Natural killer cell (primary cell): Measurements from ENCODE around the gene SLC24A3. TPM values are rescaled to one million over a fixed set of nuclear protein-coding genes. Genes with fewer than 3 reads are reported as not detected.

Source experiments
- ATAC-seq, 3 donors: fragments of 150-1000 bp in 2 of 3; fragments of 200-7000 bp in 1 of 3; cut with Tn5 transposase; 1 replicate in 1 of 3; 2 replicates in 2 of 3; pipeline ENCODE4 v1.10.0; 2021; ENCODE audit warnings: mild to moderate bottlenecking in 2 of 3, moderate library complexity in 2 of 3
- DNase-seq, 2 donors: peaks; one replicate each; pipeline versions ENCODE4 v3.0.0 to v3.0.0-alpha.2; 2013 to 2021; ENCODE audit warnings: mixed read lengths in 1 of 2
- H3K27ac ChIP-seq: one replicate; pipeline ENCODE4 v1.5.1; 2013; ENCODE audit warnings: mild to moderate bottlenecking, low read length
- H3K27me3 ChIP-seq: one replicate; pipeline ENCODE4 v1.6.1; 2013; ENCODE audit warnings: low read length; ENCODE audit not compliant: control insufficient read depth, insufficient read depth
- H3K36me3 ChIP-seq: one replicate; pipeline ENCODE4 v1.6.1; 2013; ENCODE audit warnings: low read length; ENCODE audit not compliant: control insufficient read depth, insufficient read depth
- H3K4me1 ChIP-seq: one replicate; pipeline ENCODE4 v1.6.1; 2013; ENCODE audit warnings: low read length; ENCODE audit not compliant: control insufficient read depth, insufficient read depth
- H3K4me3 ChIP-seq: one replicate; pipeline ENCODE4 v1.5.1; 2013; ENCODE audit warnings: low read length
- H3K9me3 ChIP-seq: one replicate; pipeline ENCODE4 v1.6.1; 2013; ENCODE audit warnings: low read length; ENCODE audit not compliant: control insufficient read depth, insufficient read depth
- H3K27ac Mint-ChIP-seq, 2 donors: one replicate each; pipeline ENCODE4 v1.8.0; 2022; ENCODE audit warnings: mild to moderate bottlenecking in 2 of 2, mixed read lengths in 2 of 2, moderate library complexity in 1 of 2
- H3K27me3 Mint-ChIP-seq, 2 donors: one replicate each; pipeline ENCODE4 v1.8.0; 2022; ENCODE audit warnings: low read depth in 2 of 2, mixed read lengths in 2 of 2
- H3K36me3 Mint-ChIP-seq: one replicate; pipeline ENCODE4 v1.8.0; 2022; ENCODE audit warnings: mixed read lengths
- H3K4me1 Mint-ChIP-seq, 2 donors: one replicate each; pipeline ENCODE4 v1.8.0; 2022; ENCODE audit warnings: mixed read lengths in 2 of 2
- H3K4me3 Mint-ChIP-seq: one replicate; pipeline ENCODE4 v1.8.0; 2022; ENCODE audit warnings: mild to moderate bottlenecking, moderate library complexity, mixed read lengths
- H3K9me3 Mint-ChIP-seq, 2 donors: one replicate each; pipeline ENCODE4 v1.8.0; 2022; ENCODE audit warnings: mixed read lengths in 2 of 2
- WGBS: methylation state at CpG from one replicate; pipeline ENCODE4 v1.1.7; 2013; ENCODE audit warnings: missing lambda C conversion rate; ENCODE audit not compliant: insufficient coverage; 5-methylcytosine and 5-hydroxymethylcytosine counted together
- intact Hi-C: fragments of 100-400 bp; cut with micrococcal nuclease; formaldehyde crosslinking; loops from one replicate; pipeline ENCODE4 v1.14.2; 2022
- total RNA-seq, 4 donors: library from RNA; stranded (reverse); fragments of 120-200 nt in 1 of 4; gene quantifications; one replicate each; pipeline versions ENCODE4 v1.2.3 to v1.2.4, GENCODE V29; 2013 to 2022
- TF ChIP-seq, protein P1 (sequence below): fragments of 200-600 bp; IDR thresholded peaks from one replicate; pipeline ENCODE4 v1.8.0; 2022; ENCODE audit warnings: antibody characterized with exemption

SLC24A3 gene
- total RNA-seq, 3 donors from 2014 or later (not counting 1 experiment from before 2014, with no cell fraction given) = 0.09 to 5.5 (median 0.99) TPM

DNA sequence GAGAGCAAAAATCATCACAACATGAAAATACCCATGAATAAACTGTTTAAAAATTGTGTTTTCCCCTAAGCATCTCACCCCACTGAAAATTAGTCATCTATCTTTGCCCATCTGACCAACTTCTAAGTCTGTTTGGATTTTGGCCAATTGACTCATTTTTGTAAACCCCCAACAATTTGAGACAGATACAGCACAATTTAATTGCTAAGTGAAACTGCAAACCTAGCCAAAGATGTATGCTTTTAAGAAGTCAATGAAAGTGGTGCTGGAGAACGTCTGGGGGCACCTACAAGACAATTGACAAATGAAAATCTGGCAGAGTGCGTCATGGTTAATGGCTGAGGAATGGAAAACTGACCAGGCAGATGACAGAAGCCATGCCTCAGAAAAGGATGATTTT is 30.9 kb upstream of the SLC24A3 start:
- ATAC-seq (no peak), DNase-seq (no peak)
- H3K27me3 Mint-ChIP-seq = peaks cover 5 to 6% of the 10 kb centered on the region in 2 donors
- WGBS = 80% methylated on average over 2 of the region's 2 CpGs
- Histone ChIP-seq H3K4me3 (no peak overlapping the region), H3K4me1 (no peaks in the 10 kb centered on the region), H3K9me3 (no peaks in the 10 kb centered on the region), H3K36me3 (no peaks in the 10 kb centered on the region), H3K27ac (no peak overlapping the region), H3K27me3 (no peaks in the 10 kb centered on the region)
- intact Hi-C loops = loop anchor here (10.0 kb wide), 1 partner anchor 767 kb away; no protein-coding TSS in a partner anchor
- no peaks in the 10 kb centered on the region for H3K9me3 Mint-ChIP-seq
- H3K36me3 Mint-ChIP-seq = no peaks in the 10 kb centered on the region
- no peak overlapping the region for H3K27ac Mint-ChIP-seq
- no peaks in the 10 kb centered on the region for H3K4me1 Mint-ChIP-seq
- no peak overlapping the region for H3K4me3 Mint-ChIP-seq
- TF ChIP-seq, protein P1, sequence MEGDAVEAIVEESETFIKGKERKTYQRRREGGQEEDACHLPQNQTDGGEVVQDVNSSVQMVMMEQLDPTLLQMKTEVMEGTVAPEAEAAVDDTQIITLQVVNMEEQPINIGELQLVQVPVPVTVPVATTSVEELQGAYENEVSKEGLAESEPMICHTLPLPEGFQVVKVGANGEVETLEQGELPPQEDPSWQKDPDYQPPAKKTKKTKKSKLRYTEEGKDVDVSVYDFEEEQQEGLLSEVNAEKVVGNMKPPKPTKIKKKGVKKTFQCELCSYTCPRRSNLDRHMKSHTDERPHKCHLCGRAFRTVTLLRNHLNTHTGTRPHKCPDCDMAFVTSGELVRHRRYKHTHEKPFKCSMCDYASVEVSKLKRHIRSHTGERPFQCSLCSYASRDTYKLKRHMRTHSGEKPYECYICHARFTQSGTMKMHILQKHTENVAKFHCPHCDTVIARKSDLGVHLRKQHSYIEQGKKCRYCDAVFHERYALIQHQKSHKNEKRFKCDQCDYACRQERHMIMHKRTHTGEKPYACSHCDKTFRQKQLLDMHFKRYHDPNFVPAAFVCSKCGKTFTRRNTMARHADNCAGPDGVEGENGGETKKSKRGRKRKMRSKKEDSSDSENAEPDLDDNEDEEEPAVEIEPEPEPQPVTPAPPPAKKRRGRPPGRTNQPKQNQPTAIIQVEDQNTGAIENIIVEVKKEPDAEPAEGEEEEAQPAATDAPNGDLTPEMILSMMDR = no peak

DNA sequence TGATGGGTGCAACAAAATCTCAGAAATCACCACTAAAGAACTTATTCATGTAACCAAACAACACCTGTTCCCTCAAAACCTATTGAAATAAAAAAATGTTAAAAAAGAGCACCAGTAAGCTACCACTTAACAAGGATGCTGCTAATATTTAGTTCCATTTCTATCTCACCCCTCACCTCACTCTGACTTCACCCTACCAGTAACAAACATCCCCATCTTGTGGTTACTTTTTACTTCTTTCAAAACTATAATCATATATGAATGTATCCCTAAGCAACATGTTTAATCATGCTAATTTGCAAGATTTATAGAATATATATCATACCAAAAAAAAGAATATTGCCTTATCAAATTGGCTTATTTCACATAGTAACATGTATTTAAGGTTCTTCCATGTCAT is 27.4 kb upstream of the SLC24A3 start:
- Mint-ChIP-seq H3K4me1 (no peaks in the 10 kb centered on the region), H3K36me3 (no peaks in the 10 kb centered on the region), H3K4me3 (no peak overlapping the region), H3K27ac (no peak overlapping the region), H3K9me3 (no peaks in the 10 kb centered on the region), H3K27me3 (no peaks in the 10 kb centered on the region)
- Histone ChIP-seq H3K4me3 (no peak overlapping the region), H3K9me3 (no peaks in the 10 kb centered on the region), H3K4me1 (no peaks in the 10 kb centered on the region), H3K27me3 (no peaks in the 10 kb centered on the region), H3K27ac (no peak overlapping the region), H3K36me3 (no peaks in the 10 kb centered on the region)
- intact Hi-C loops = loop anchor here (2.0 to 10.0 kb wide), 2 partner anchors 552 to 770 kb away; no protein-coding TSS in a partner anchor
- ATAC-seq (peak in 1 of 3 donors; percentile 40), DNase-seq (no peak)
- TF ChIP-seq, protein P1 = peak; percentile 17

DNA sequence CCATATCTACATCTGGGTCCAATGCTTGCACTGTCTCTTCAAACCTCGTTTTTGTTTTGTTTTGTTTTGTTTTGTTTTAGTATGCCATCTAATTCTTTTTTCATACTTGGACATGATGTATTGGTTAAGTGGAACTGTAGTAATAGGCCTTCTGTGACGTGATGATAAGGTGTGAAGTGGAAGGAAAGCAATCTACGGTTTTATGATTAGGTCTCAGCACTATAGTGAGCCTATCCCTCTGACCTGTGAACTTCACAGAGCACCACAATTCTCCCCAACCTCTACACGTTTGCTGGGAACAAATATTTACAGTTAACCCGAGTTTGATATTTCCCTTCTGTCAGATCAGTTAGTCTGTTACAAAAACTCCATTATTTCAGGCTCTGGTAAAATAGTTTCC is 19.1 kb upstream of the SLC24A3 start:
- Mint-ChIP-seq H3K36me3 (no peaks in the 10 kb centered on the region), H3K4me1 (no peaks in the 10 kb centered on the region), H3K9me3 (no peaks in the 10 kb centered on the region), H3K27ac (no peak overlapping the region), H3K4me3 (no peak overlapping the region), H3K27me3 (peaks cover 4 to 43% of the 10 kb centered on the region in 2 donors)
- ATAC-seq (no peak), DNase-seq (no peak)
- Histone ChIP-seq H3K4me1 (no peaks in the 10 kb centered on the region), H3K4me3 (no peak overlapping the region), H3K36me3 (no peaks in the 10 kb centered on the region), H3K27me3 (no peaks in the 10 kb centered on the region), H3K27ac (no peak overlapping the region), H3K9me3 (no peaks in the 10 kb centered on the region)
- WGBS = 58% methylated on average over 4 of the region's 5 CpGs
- TF ChIP-seq, protein P1 = no peak
- intact Hi-C loops = no loop called here

DNA sequence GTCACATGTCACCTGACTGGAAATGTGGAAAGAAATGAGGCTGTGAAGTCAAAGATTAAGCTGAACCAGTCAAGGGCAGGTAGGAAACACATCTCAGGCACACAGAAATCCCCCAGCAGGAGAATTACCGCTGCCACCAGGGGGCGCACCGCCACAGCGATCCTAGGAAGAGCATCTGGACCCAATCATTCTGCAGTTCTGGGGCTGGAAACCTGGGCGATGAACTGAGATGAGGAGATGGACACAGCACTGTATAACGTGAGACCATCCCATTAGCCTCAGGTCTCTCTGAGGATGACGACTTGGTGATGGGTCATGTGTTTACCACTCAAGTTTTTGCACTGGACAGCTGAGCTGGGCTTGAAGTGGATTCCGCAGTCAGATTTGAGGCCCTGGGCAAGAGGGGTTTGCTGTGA is 6.5 kb upstream of the SLC24A3 start:
- Mint-ChIP-seq H3K4me3 (no peak overlapping the region), H3K36me3 (no peaks in the 10 kb centered on the region), H3K9me3 (no peaks in the 10 kb centered on the region), H3K27ac (no peak overlapping the region), H3K27me3 (peaks cover 30 to 64% of the 10 kb centered on the region in 2 donors), H3K4me1 (no peaks in the 10 kb centered on the region)
- Histone ChIP-seq H3K27ac (no peak overlapping the region), H3K4me3 (no peak overlapping the region), H3K9me3 (no peaks in the 10 kb centered on the region), H3K4me1 (no peaks in the 10 kb centered on the region), H3K27me3 (no peaks in the 10 kb centered on the region), H3K36me3 (no peaks in the 10 kb centered on the region)
- DNase-seq = peak; percentile 62 to 69
- ATAC-seq = peak in 2 of 3 donors; percentile 59 to 67
- intact Hi-C loops = loop anchor here (1.0 kb wide), 1 partner anchor 456 kb away; no protein-coding TSS in a partner anchor
- WGBS = 17% methylated on average over 8 of the region's 8 CpGs
- TF ChIP-seq, protein P1 = peak; percentile 88
